ENCODE data around the gene PIPOX.
A peak's percentile ranks its signal among the peaks of the same experiment; 100 is the strongest.
"Not testable (repeated sequence)": the region's sequence is repeated elsewhere in the genome, so short reads cannot be mapped to it uniquely, and the experiment has no call there.

Gene PIPOX

GRCh38 chr17:29076087-29076486 lies 33.1 kb downstream of the PIPOX start:
- DNase-seq (ENCODE audit: low spot score) = no peak

- DNase-seq (ENCODE audit: low spot score) = no peak
Measured at GRCh38 chr17:29076722-29077121, 33.8 kb downstream of the PIPOX start.

GRCh38 chr17:29077320-29077719 lies 34.4 kb downstream of the PIPOX start:
- no peak for DNase-seq (ENCODE audit: low spot score)

- peak; percentile 20 for DNase-seq (ENCODE audit: low spot score)
Measured at GRCh38 chr17:29078183-29079045, 35.5 kb downstream of the PIPOX start.

- DNase-seq (ENCODE audit: low spot score) = no peak
Measured at GRCh38 chr17:29079433-29079832, 36.5 kb downstream of the PIPOX start.

GRCh38 chr17:29079887-29080286 lies 36.9 kb downstream of the PIPOX start:
- DNase-seq (ENCODE audit: low spot score) = no peak

- DNase-seq (ENCODE audit: low spot score) = no peak
Measured at GRCh38 chr17:29080323-29080722, 37.4 kb downstream of the PIPOX start.

GRCh38 chr17:29080965-29081364 lies 38.0 kb downstream of the PIPOX start:
- no peak for DNase-seq (ENCODE audit: low spot score)

GRCh38 chr17:29084541-29085146 lies 41.7 kb downstream of the PIPOX start:
- no peak for DNase-seq (ENCODE audit: low spot score)

- DNase-seq (ENCODE audit: low spot score) = no peak
Measured at GRCh38 chr17:29085223-29085622, 42.3 kb downstream of the PIPOX start.

GRCh38 chr17:29086628-29087332 lies 43.8 kb downstream of the PIPOX start:
- no peak for DNase-seq (ENCODE audit: low spot score)

GRCh38 chr17:29088782-29089181 lies 45.8 kb downstream of the PIPOX start:
- DNase-seq (ENCODE audit: low spot score) = not testable (repeated sequence)

- DNase-seq (ENCODE audit: low spot score) = no peak
Measured at GRCh38 chr17:29089601-29090044, 46.7 kb downstream of the PIPOX start.

- DNase-seq (ENCODE audit: low spot score) = no peak
Measured at GRCh38 chr17:29090108-29090507, 47.2 kb downstream of the PIPOX start.

- no peak for DNase-seq (ENCODE audit: low spot score)
Measured at GRCh38 chr17:29090750-29091605, 48.0 kb downstream of the PIPOX start.

GRCh38 chr17:29091606-29092289 lies 48.8 kb downstream of the PIPOX start:
- DNase-seq (ENCODE audit: low spot score) = no peak

GRCh38 chr17:29093090-29093871 lies 50.3 kb downstream of the PIPOX start:
- no peak for DNase-seq (ENCODE audit: low spot score)

GRCh38 chr17:29094101-29094708 lies 51.3 kb downstream of the PIPOX start:
- DNase-seq (ENCODE audit: low spot score) = no peak

- DNase-seq (ENCODE audit: low spot score) = no peak
Measured at GRCh38 chr17:29095439-29095838, 52.5 kb downstream of the PIPOX start.

GRCh38 chr17:29096094-29096493 lies 53.2 kb downstream of the PIPOX start:
- DNase-seq (ENCODE audit: low spot score) = no peak
